GM12878 (cell line): ENCODE results near the gene TMC5. TPM values are rescaled to one million over a fixed set of nuclear protein-coding genes. Genes with fewer than 3 reads are reported as not detected.

Source experiments
- ATAC-seq: fragments of 200-7000 bp; cut with Tn5 transposase; 3 replicates; pipeline ENCODE4 v1.9.1; 2020; ENCODE audit warnings: mild to moderate bottlenecking, moderate library complexity
- BruUV-seq: library from RNA; stranded (reverse); fragments of 400-500 nt; replicated peaks from 2 replicates; lab custom pipeline; 2021; lab: Mats Ljungman, UMichigan
- CTCF ChIA-PET: fragments of 300-600 bp; sonication (Branson Sonifier 250); formaldehyde crosslinking; extraction: SDS; loops from one replicate; lab custom pipeline; 2021; ENCODE audit warnings: inconsistent platforms; lab: Yijun Ruan, JAX
- POLR2A ChIA-PET: fragments of 350-600 bp; formaldehyde crosslinking; extraction: SDS; loops from one replicate; lab custom pipeline; 2021; ENCODE audit warnings: inconsistent platforms; lab: Charles Lee
- RAD21 ChIA-PET: fragments of 300-600 bp; sonication (Branson Sonifier 250); formaldehyde crosslinking; loops from one replicate; lab custom pipeline; 2023; ENCODE audit warnings: antibody characterized with exemption; ENCODE audit not compliant: unreplicated experiment; lab: Charles Lee
- SMC1A ChIA-PET: fragments of 300-600 bp; sonication (Branson Sonifier 250); formaldehyde crosslinking; loops from one replicate; lab custom pipeline; 2023; ENCODE audit not compliant: unreplicated experiment, uncharacterized antibody; lab: Charles Lee
- DNase-seq: peaks from one replicate; pipeline ENCODE4 v3.0.0-alpha.2; 2011; ENCODE audit warnings: low read depth, low spot score
- FAIRE-seq: peaks from 3 replicates; lab custom pipeline; 2011; peaks lifted over from hg19 to GRCh38; lab: Jason Lieb, UNC
- H2AFZ ChIP-seq: 2 replicates; pipeline ENCODE4 v1.6.0; 2011; ENCODE audit warnings: low read depth, low read length, control low read depth; ENCODE audit not compliant: control insufficient read depth
- H3K27ac ChIP-seq: 2 replicates; pipeline ENCODE4 v1.5.1; 2011; ENCODE audit warnings: control low read depth; ENCODE audit not compliant: control insufficient read depth, insufficient read depth
- H3K27me3 ChIP-seq, 2 experiments: replicated peaks in 1 of 2; 2 replicates each; pipeline versions ENCODE4 v1.6.0 to v1.6.1; 2011; ENCODE audit warnings: low read length in 1 of 2; ENCODE audit not compliant: control insufficient read depth in 2 of 2, insufficient read depth in 2 of 2
- H3K36me3 ChIP-seq, 2 experiments: 2 replicates each; pipeline ENCODE4 v1.5.1; 2011; ENCODE audit warnings: low read length in 1 of 2; ENCODE audit not compliant: control insufficient read depth in 2 of 2, insufficient read depth in 2 of 2
- H3K4me1 ChIP-seq: 2 replicates; pipeline ENCODE4 v1.6.1; 2011; ENCODE audit warnings: mild to moderate bottlenecking, low read length, moderate library complexity, mixed read lengths; ENCODE audit not compliant: control insufficient read depth, insufficient read depth
- H3K4me2 ChIP-seq: 2 replicates; pipeline ENCODE4 v1.6.0; 2011; ENCODE audit warnings: control low read depth; ENCODE audit not compliant: control insufficient read depth, insufficient read depth
- H3K4me3 ChIP-seq: fragments of 200-600 bp; sonication (generic); 2 replicates; pipeline ENCODE4 v1.5.1; 2016
- H3K79me2 ChIP-seq: 2 replicates; pipeline ENCODE4 v1.6.0; 2011; ENCODE audit warnings: low read length; ENCODE audit not compliant: control insufficient read depth, insufficient read depth
- H3K9ac ChIP-seq: 2 replicates; pipeline ENCODE4 v1.8.0; 2011; ENCODE audit warnings: low read length, control low read depth, mixed read lengths; ENCODE audit not compliant: control insufficient read depth, insufficient read depth
- H3K9me3 ChIP-seq: replicated peaks from 3 replicates; pipeline ENCODE4 v1.5.1; 2011; ENCODE audit warnings: mild to moderate bottlenecking, low read length; ENCODE audit not compliant: control insufficient read depth, insufficient read depth
- H4K20me1 ChIP-seq: 2 replicates; pipeline ENCODE4 v1.6.0; 2011; ENCODE audit not compliant: control insufficient read depth, insufficient read depth
- ATF7 ChIP-seq: fragments of 450-650 bp; IDR thresholded peaks from 2 replicates; pipeline ENCODE4 v1.6.1; 2016; ENCODE audit warnings: low read depth, mild to moderate bottlenecking
- FOXM1 ChIP-seq: IDR thresholded peaks from 2 replicates; pipeline ENCODE4 v1.6.1; 2012; ENCODE audit warnings: low read depth, mild to moderate bottlenecking, inconsistent platforms, low read length, moderate library complexity
- HDAC2 ChIP-seq: fragments of 200-600 bp; sonication (generic); IDR thresholded peaks from 2 replicates; pipeline ENCODE4 v1.6.1; 2017
- IKZF1 ChIP-seq: fragments of 450-650 bp; conservative IDR thresholded peaks from 2 replicates; pipeline ENCODE4 v1.6.1; 2017; ENCODE audit warnings: antibody characterized with exemption, mild to moderate bottlenecking
- NBN ChIP-seq: fragments of 450-650 bp; IDR thresholded peaks from 2 replicates; pipeline ENCODE4 v1.6.1; 2016
- NR2C1 ChIP-seq: fragments of 450-650 bp; IDR thresholded peaks from 2 replicates; pipeline ENCODE4 v1.6.1; 2017; ENCODE audit warnings: antibody characterized with exemption, mild to moderate bottlenecking, moderate library complexity
- SMAD1 ChIP-seq: fragments of 450-650 bp; IDR thresholded peaks from 2 replicates; pipeline ENCODE4 v1.6.1; 2018; ENCODE audit warnings: mild to moderate bottlenecking, low read depth; ENCODE audit not compliant: partially characterized antibody
- TARDBP ChIP-seq: IDR thresholded peaks from 2 replicates; pipeline ENCODE4 v1.6.1; 2016; ENCODE audit warnings: borderline replicate concordance
- YY1 ChIP-seq: IDR thresholded peaks from 2 replicates; pipeline ENCODE4 v1.6.1; 2011; ENCODE audit warnings: low read depth, mild to moderate bottlenecking, low read length
- ZNF207 ChIP-seq: fragments of 450-650 bp; IDR thresholded peaks from 2 replicates; pipeline ENCODE4 v1.6.1; 2014; ENCODE audit warnings: antibody characterized with exemption, mild to moderate bottlenecking, borderline replicate concordance
- ZNF217 ChIP-seq: fragments of 450-650 bp; IDR thresholded peaks from 2 replicates; pipeline ENCODE4 v1.6.1; 2017; ENCODE audit warnings: antibody characterized with exemption, mild to moderate bottlenecking
- WGBS: methylation state at CpG from one replicate; pipeline ENCODE4 v1.1.6; 2016; ENCODE audit warnings: low lambda C conversion rate; ENCODE audit not compliant: insufficient replicate concordance, insufficient coverage; ENCODE audit errors: missing lambda C conversion rate; 5-methylcytosine and 5-hydroxymethylcytosine counted together
- in situ Hi-C: fragments of 300-500 bp; cut with MboI; formaldehyde crosslinking; loops from 9 replicates; pipeline ENCODE4 v1.14.3; 2018; ENCODE audit warnings: mixed read lengths
- intact Hi-C: fragments of 100-400 bp; cut with micrococcal nuclease; formaldehyde crosslinking; loops from one replicate; pipeline ENCODE4 v1.14.2; 2022; ENCODE audit not compliant: unreplicated experiment
- polyA plus RNA-seq, 11 experiments: library from polyadenylated mRNA; depleted of rRNA in 4 of 11; unstranded in 6 of 11; stranded (reverse) in 5 of 11; fragments of >200 nt; fragmentation: Nextera tagmentation in 4 of 11; fragmentation: Illumina TruSeq in 1 of 11; extraction: Ambion mirVana in 4 of 11; extraction: Trizol in 1 of 11; gene quantifications; 1 replicate in 1 of 11; 2 replicates in 10 of 11; pipeline versions ENCODE4 v1.2.1 to v1.2.3, GENCODE V29; 2011 to 2016; ENCODE audit warnings: inconsistent platforms in 2 of 11, missing spikeins in 2 of 11, low read depth in 1 of 11
- total RNA-seq, 4 experiments: library from RNA; depleted of rRNA in 3 of 4; stranded (reverse); fragments of >200 nt in 3 of 4; fragmentation: Illumina TruSeq in 1 of 4; extraction: Trizol in 1 of 4; gene quantifications; 2 replicates each; pipeline versions ENCODE4 v1.2.1 to v1.2.3, GENCODE V29; 2013 to 2021
- TF ChIP-seq, protein P1 (sequence below): IDR thresholded peaks from 2 replicates; pipeline ENCODE4 v1.6.1; 2012; ENCODE audit warnings: low read depth, low read length, improper control_type of control experiment
- TF ChIP-seq, protein P2 (sequence below): fragments of 450-650 bp; IDR thresholded peaks from 2 replicates; pipeline ENCODE4 v1.6.1; 2017; ENCODE audit warnings: mild to moderate bottlenecking

TMC5 gene
- total and polyA plus RNA-seq, 10 of the 15 experiments (the other 5 are each of a cell fraction or from before 2014, with no cell fraction given), result 0.01 to 0.10 (median 0.07) TPM; not detected in 5

GRCh38 chr16:19415918-19416317, 1.8 kb upstream of the TMC5 start:
- no peaks in the 10 kb centered on the region; the same call in 2 of the 3 replicates for H3K9me3 ChIP-seq
- no peak for ATAC-seq
- no peaks in the 10 kb centered on the region for H4K20me1 ChIP-seq
- H2AFZ ChIP-seq, result no peak overlapping the region
- H3K27ac ChIP-seq, result no peak overlapping the region
- in situ Hi-C loops, result no loop called here
- TF ChIP-seq IKZF1, result no peak
- no peak for TF ChIP-seq NBN
- TF ChIP-seq, all 136 proteins: peak for 0
- no peaks in the 10 kb centered on the region for H3K79me2 ChIP-seq
- WGBS, result 36% methylated on average over 2 of the region's 2 CpGs
- no peaks in the 10 kb centered on the region for H3K36me3 ChIP-seq
- H3K4me1 ChIP-seq, result no peaks in the 10 kb centered on the region
- DNase-seq (no peak), FAIRE-seq (no peak)
- intact Hi-C loops, result no loop called here
- no peak overlapping the region for H3K9ac ChIP-seq
- POLR2A ChIA-PET, result no interaction called here
- CTCF ChIA-PET, result no interaction called here
- no TSS peak for BruUV-seq
- SMC1A ChIA-PET, result interaction anchor here (1.2 kb wide), 1 partner anchor 87 kb away, joined by 3 read pairs; no protein-coding TSS in a partner anchor
- H3K27me3 ChIP-seq, result no peaks in the 10 kb centered on the region; a peak in 1 of 4 replicates
- RAD21 ChIA-PET, result no interaction called here
- H3K4me2 ChIP-seq, result no peak overlapping the region
- H3K4me3 ChIP-seq, result no peak overlapping the region

DNA sequence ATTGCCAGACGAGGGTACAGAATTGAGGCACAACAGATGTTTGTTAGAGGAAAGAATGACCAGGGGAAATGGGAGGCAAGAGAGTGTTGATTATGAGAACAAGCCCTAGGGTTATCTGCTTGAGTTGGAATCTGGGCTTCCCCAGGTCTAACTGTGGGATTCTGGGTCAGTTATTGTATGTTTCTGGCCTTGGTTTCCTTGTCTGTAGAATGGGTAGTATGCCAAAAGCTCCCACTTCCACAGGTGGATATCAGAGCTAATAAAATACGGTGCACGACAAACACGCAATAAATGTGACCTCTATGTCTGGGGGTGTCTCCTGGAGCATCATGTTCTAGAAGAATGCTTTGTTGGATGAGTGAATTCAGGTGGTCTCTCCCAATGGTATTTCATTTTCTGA, 517 bp downstream of the TMC5 start:
- ATAC-seq (no peak), DNase-seq (no peak), FAIRE-seq (no peak)
- TF ChIP-seq, protein P1, sequence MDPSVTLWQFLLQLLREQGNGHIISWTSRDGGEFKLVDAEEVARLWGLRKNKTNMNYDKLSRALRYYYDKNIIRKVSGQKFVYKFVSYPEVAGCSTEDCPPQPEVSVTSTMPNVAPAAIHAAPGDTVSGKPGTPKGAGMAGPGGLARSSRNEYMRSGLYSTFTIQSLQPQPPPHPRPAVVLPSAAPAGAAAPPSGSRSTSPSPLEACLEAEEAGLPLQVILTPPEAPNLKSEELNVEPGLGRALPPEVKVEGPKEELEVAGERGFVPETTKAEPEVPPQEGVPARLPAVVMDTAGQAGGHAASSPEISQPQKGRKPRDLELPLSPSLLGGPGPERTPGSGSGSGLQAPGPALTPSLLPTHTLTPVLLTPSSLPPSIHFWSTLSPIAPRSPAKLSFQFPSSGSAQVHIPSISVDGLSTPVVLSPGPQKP, result no peak
- TF ChIP-seq YY1 (no peak), ZNF207 (no peak), NR2C1 (no peak), TARDBP (no peak), FOXM1 (no peak), SMAD1 (no peak), ATF7 (no peak), ZNF217 (no peak), HDAC2 (no peak)
- TF ChIP-seq, protein P2, sequence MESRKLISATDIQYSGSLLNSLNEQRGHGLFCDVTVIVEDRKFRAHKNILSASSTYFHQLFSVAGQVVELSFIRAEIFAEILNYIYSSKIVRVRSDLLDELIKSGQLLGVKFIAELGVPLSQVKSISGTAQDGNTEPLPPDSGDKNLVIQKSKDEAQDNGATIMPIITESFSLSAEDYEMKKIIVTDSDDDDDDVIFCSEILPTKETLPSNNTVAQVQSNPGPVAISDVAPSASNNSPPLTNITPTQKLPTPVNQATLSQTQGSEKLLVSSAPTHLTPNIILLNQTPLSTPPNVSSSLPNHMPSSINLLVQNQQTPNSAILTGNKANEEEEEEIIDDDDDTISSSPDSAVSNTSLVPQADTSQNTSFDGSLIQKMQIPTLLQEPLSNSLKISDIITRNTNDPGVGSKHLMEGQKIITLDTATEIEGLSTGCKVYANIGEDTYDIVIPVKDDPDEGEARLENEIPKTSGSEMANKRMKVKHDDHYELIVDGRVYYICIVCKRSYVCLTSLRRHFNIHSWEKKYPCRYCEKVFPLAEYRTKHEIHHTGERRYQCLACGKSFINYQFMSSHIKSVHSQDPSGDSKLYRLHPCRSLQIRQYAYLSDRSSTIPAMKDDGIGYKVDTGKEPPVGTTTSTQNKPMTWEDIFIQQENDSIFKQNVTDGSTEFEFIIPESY, result no peak
- SMC1A ChIA-PET, result interaction anchor here (0.8 kb wide), 1 partner anchor 10 kb away, joined by 3 read pairs; no protein-coding TSS in a partner anchor
- H3K27me3 ChIP-seq, result no peaks in the 10 kb centered on the region
- BruUV-seq, result no TSS peak
- intact Hi-C loops, result no loop called here
- H3K36me3 ChIP-seq, result no peaks in the 10 kb centered on the region
- POLR2A ChIA-PET, result no interaction called here
- H2AFZ ChIP-seq, result no peak overlapping the region
- H4K20me1 ChIP-seq, result no peaks in the 10 kb centered on the region
- in situ Hi-C loops, result no loop called here
- RAD21 ChIA-PET, result no interaction called here
- CTCF ChIA-PET, result no interaction called here
- no peak overlapping the region for H3K27ac ChIP-seq
- WGBS, result 73% methylated on average over 4 of the region's 4 CpGs
- no peaks in the 10 kb centered on the region for H3K79me2 ChIP-seq
- H3K4me3 ChIP-seq, result no peak overlapping the region
- H3K9ac ChIP-seq, result no peak overlapping the region
- H3K4me1 ChIP-seq, result no peaks in the 10 kb centered on the region
- no peaks in the 10 kb centered on the region for H3K9me3 ChIP-seq
- no peak overlapping the region for H3K4me2 ChIP-seq
